GM12878 (cell line): ENCODE results near the gene COL26A1. TPM values are rescaled to one million over a fixed set of nuclear protein-coding genes. Genes with fewer than 3 reads are reported as not detected.

Source experiments
- ATAC-seq: fragments of 200-7000 bp; cut with Tn5 transposase; 3 replicates; pipeline ENCODE4 v1.9.1; 2020; ENCODE audit warnings: mild to moderate bottlenecking, moderate library complexity
- BruUV-seq: library from RNA; stranded (reverse); fragments of 400-500 nt; replicated peaks from 2 replicates; lab custom pipeline; 2021; lab: Mats Ljungman, UMichigan
- CTCF ChIA-PET: fragments of 300-600 bp; sonication (Branson Sonifier 250); formaldehyde crosslinking; extraction: SDS; loops from one replicate; lab custom pipeline; 2021; ENCODE audit warnings: inconsistent platforms; lab: Yijun Ruan, JAX
- POLR2A ChIA-PET: fragments of 350-600 bp; formaldehyde crosslinking; extraction: SDS; loops from one replicate; lab custom pipeline; 2021; ENCODE audit warnings: inconsistent platforms; lab: Charles Lee
- RAD21 ChIA-PET: fragments of 300-600 bp; sonication (Branson Sonifier 250); formaldehyde crosslinking; loops from one replicate; lab custom pipeline; 2023; ENCODE audit warnings: antibody characterized with exemption; ENCODE audit not compliant: unreplicated experiment; lab: Charles Lee
- SMC1A ChIA-PET: fragments of 300-600 bp; sonication (Branson Sonifier 250); formaldehyde crosslinking; loops from one replicate; lab custom pipeline; 2023; ENCODE audit not compliant: unreplicated experiment, uncharacterized antibody; lab: Charles Lee
- DNase-seq: peaks from one replicate; pipeline ENCODE4 v3.0.0-alpha.2; 2011; ENCODE audit warnings: low read depth, low spot score
- FAIRE-seq: peaks from 3 replicates; lab custom pipeline; 2011; peaks lifted over from hg19 to GRCh38; lab: Jason Lieb, UNC
- H2AFZ ChIP-seq: 2 replicates; pipeline ENCODE4 v1.6.0; 2011; ENCODE audit warnings: low read depth, low read length, control low read depth; ENCODE audit not compliant: control insufficient read depth
- H3K27ac ChIP-seq: 2 replicates; pipeline ENCODE4 v1.5.1; 2011; ENCODE audit warnings: control low read depth; ENCODE audit not compliant: control insufficient read depth, insufficient read depth
- H3K27me3 ChIP-seq, 2 experiments: replicated peaks in 1 of 2; 2 replicates each; pipeline versions ENCODE4 v1.6.0 to v1.6.1; 2011; ENCODE audit warnings: low read length in 1 of 2; ENCODE audit not compliant: control insufficient read depth in 2 of 2, insufficient read depth in 2 of 2
- H3K36me3 ChIP-seq, 2 experiments: 2 replicates each; pipeline ENCODE4 v1.5.1; 2011; ENCODE audit warnings: low read length in 1 of 2; ENCODE audit not compliant: control insufficient read depth in 2 of 2, insufficient read depth in 2 of 2
- H3K4me1 ChIP-seq: 2 replicates; pipeline ENCODE4 v1.6.1; 2011; ENCODE audit warnings: mild to moderate bottlenecking, low read length, moderate library complexity, mixed read lengths; ENCODE audit not compliant: control insufficient read depth, insufficient read depth
- H3K4me2 ChIP-seq: 2 replicates; pipeline ENCODE4 v1.6.0; 2011; ENCODE audit warnings: control low read depth; ENCODE audit not compliant: control insufficient read depth, insufficient read depth
- H3K4me3 ChIP-seq: fragments of 200-600 bp; sonication (generic); 2 replicates; pipeline ENCODE4 v1.5.1; 2016
- H3K79me2 ChIP-seq: 2 replicates; pipeline ENCODE4 v1.6.0; 2011; ENCODE audit warnings: low read length; ENCODE audit not compliant: control insufficient read depth, insufficient read depth
- H3K9ac ChIP-seq: 2 replicates; pipeline ENCODE4 v1.8.0; 2011; ENCODE audit warnings: low read length, control low read depth, mixed read lengths; ENCODE audit not compliant: control insufficient read depth, insufficient read depth
- H3K9me3 ChIP-seq: replicated peaks from 3 replicates; pipeline ENCODE4 v1.5.1; 2011; ENCODE audit warnings: mild to moderate bottlenecking, low read length; ENCODE audit not compliant: control insufficient read depth, insufficient read depth
- H4K20me1 ChIP-seq: 2 replicates; pipeline ENCODE4 v1.6.0; 2011; ENCODE audit not compliant: control insufficient read depth, insufficient read depth
- ATF7 ChIP-seq: fragments of 450-650 bp; IDR thresholded peaks from 2 replicates; pipeline ENCODE4 v1.6.1; 2016; ENCODE audit warnings: low read depth, mild to moderate bottlenecking
- CBX5 ChIP-seq: sonication (generic); IDR thresholded peaks from 2 replicates; pipeline ENCODE4 v1.6.1; 2016; ENCODE audit warnings: low read depth, moderate library complexity, mild to moderate bottlenecking, inconsistent platforms
- ESRRA ChIP-seq: IDR thresholded peaks from 2 replicates; pipeline ENCODE4 v1.6.1; 2012; ENCODE audit warnings: mild to moderate bottlenecking, low read length, improper control_type of control experiment
- FOS ChIP-seq: IDR thresholded peaks from 3 replicates; pipeline ENCODE4 v1.6.1; 2011; ENCODE audit warnings: borderline replicate concordance; ENCODE audit not compliant: insufficient read length; ENCODE audit errors: extremely low read depth
- FOXK2 ChIP-seq: fragments of 450-650 bp; IDR thresholded peaks from 2 replicates; pipeline ENCODE4 v1.6.1; 2017; ENCODE audit warnings: mild to moderate bottlenecking, moderate library complexity
- GABPA ChIP-seq: IDR thresholded peaks from 2 replicates; pipeline ENCODE4 v1.6.1; 2014; ENCODE audit warnings: antibody characterized with exemption, low read depth, mild to moderate bottlenecking, inconsistent platforms
- KDM1A ChIP-seq: fragments of 200-600 bp; sonication (generic); IDR thresholded peaks from 2 replicates; pipeline ENCODE4 v1.6.1; 2016; ENCODE audit warnings: borderline replicate concordance
- MTA3 ChIP-seq: IDR thresholded peaks from 2 replicates; pipeline ENCODE4 v1.6.1; 2012; ENCODE audit warnings: low read length, inconsistent platforms, borderline replicate concordance
- RCOR1 ChIP-seq: conservative IDR thresholded peaks from 2 replicates; pipeline ENCODE4 v1.6.1; 2012; ENCODE audit warnings: low read depth, low read length, improper control_type of control experiment
- TARDBP ChIP-seq: IDR thresholded peaks from 2 replicates; pipeline ENCODE4 v1.6.1; 2016; ENCODE audit warnings: borderline replicate concordance
- WGBS: methylation state at CpG from one replicate; pipeline ENCODE4 v1.1.6; 2016; ENCODE audit warnings: low lambda C conversion rate; ENCODE audit not compliant: insufficient replicate concordance, insufficient coverage; ENCODE audit errors: missing lambda C conversion rate; 5-methylcytosine and 5-hydroxymethylcytosine counted together
- in situ Hi-C: fragments of 300-500 bp; cut with MboI; formaldehyde crosslinking; loops from 9 replicates; pipeline ENCODE4 v1.14.3; 2018; ENCODE audit warnings: mixed read lengths
- intact Hi-C: fragments of 100-400 bp; cut with micrococcal nuclease; formaldehyde crosslinking; loops from one replicate; pipeline ENCODE4 v1.14.2; 2022; ENCODE audit not compliant: unreplicated experiment
- polyA plus RNA-seq, 11 experiments: library from polyadenylated mRNA; depleted of rRNA in 4 of 11; unstranded in 6 of 11; stranded (reverse) in 5 of 11; fragments of >200 nt; fragmentation: Nextera tagmentation in 4 of 11; fragmentation: Illumina TruSeq in 1 of 11; extraction: Ambion mirVana in 4 of 11; extraction: Trizol in 1 of 11; gene quantifications; 1 replicate in 1 of 11; 2 replicates in 10 of 11; pipeline versions ENCODE4 v1.2.1 to v1.2.3, GENCODE V29; 2011 to 2016; ENCODE audit warnings: inconsistent platforms in 2 of 11, missing spikeins in 2 of 11, low read depth in 1 of 11
- total RNA-seq, 4 experiments: library from RNA; depleted of rRNA in 3 of 4; stranded (reverse); fragments of >200 nt in 3 of 4; fragmentation: Illumina TruSeq in 1 of 4; extraction: Trizol in 1 of 4; gene quantifications; 2 replicates each; pipeline versions ENCODE4 v1.2.1 to v1.2.3, GENCODE V29; 2013 to 2021

COL26A1 gene
- total and polyA plus RNA-seq, 10 of the 15 experiments (the other 5 are each of a cell fraction or from before 2014, with no cell fraction given): 0.08 TPM; not detected in 9

DNA sequence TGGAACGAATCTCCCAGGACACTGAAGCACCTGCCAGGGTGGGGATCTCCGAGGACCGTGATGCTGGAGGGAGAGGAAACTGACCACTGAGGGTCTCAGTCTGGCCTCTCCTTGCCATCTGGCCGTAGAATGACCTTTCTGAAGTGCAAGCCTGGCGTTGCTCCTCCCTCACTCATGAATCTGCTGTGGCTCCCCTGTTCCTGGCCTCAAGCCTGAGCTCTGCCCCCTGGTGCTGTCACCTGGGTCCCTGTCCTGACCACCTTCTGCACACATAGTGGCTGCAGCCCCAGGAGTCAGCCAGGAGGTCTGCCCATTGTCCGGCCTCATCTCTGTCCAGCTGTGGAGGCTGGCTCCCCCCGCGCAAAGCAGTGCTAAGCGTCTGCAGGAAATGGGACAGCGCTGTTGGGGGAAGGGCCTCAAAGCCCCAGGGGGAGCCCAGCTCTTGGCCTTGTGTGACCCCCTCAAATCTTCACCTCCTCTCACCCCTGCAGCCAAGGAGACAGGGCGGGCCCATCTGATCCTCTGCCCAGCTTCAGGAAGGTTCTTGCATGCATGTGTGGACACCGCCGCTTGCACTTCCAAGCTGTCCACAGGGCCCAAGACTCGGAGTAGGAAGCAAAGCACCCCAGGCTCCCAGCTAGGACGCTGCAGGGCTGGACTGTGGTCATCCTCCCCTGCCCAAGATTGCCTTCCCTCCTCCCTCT lies 200.7 kb downstream of the COL26A1 start:
- Histone ChIP-seq H3K27me3 (no peaks in the 10 kb centered on the region; a peak in 1 of 4 replicates), H3K9me3 (no peaks in the 10 kb centered on the region; the same call in 2 of the 3 replicates), H3K4me2 (no peak overlapping the region), H2AFZ (no peak overlapping the region), H3K4me3 (no peak overlapping the region), H3K36me3 (no peaks in the 10 kb centered on the region), H4K20me1 (no peaks in the 10 kb centered on the region), H3K27ac (no peak overlapping the region), H3K9ac (no peak overlapping the region), H3K4me1 (no peaks in the 10 kb centered on the region), H3K79me2 (no peaks in the 10 kb centered on the region)
- no peak for FAIRE-seq
- TF ChIP-seq RCOR1 (no peak), ESRRA (no peak), GABPA (no peak), CBX5 (no peak), TARDBP (no peak), ATF7 (no peak), FOS (no peak), FOXK2 (no peak), KDM1A (no peak), MTA3 (no peak)
- DNase-seq: no peak
- ChIA-PET CTCF (no interaction called here), RAD21 (no interaction called here), POLR2A (no interaction called here), SMC1A (interaction anchor here (0.6 kb wide), 1 partner anchor 57 kb away, joined by 3 read pairs; no protein-coding TSS in a partner anchor)
- no peak for ATAC-seq
- intact Hi-C loops: no loop called here
- BruUV-seq: no TSS peak
- 50% methylated on average over 15 of the region's 15 CpGs for WGBS
- in situ Hi-C loops: no loop called here
